GM12878 (cell line): ENCODE data around the gene CSH2. TPM values are rescaled to one million over a fixed set of nuclear protein-coding genes. Genes with fewer than 3 reads are reported as not detected.

Experiments used
- EED ChIP-seq: sonication (generic); IDR thresholded peaks from 2 replicates; pipeline ENCODE4 v1.6.1; 2016; ENCODE audit warnings: antibody characterized with exemption, low read depth
- ETV6 ChIP-seq, 2 experiments: fragments of 450-650 bp in 1 of 2; IDR thresholded peaks in 1 of 2; conservative IDR thresholded peaks in 1 of 2; 2 replicates each; pipeline ENCODE4 v1.6.1; 2014; ENCODE audit warnings: antibody characterized with exemption in 1 of 2, borderline replicate concordance in 1 of 2, low read depth in 1 of 2, mild to moderate bottlenecking in 1 of 2, moderate library complexity in 1 of 2
- FOS ChIP-seq: IDR thresholded peaks from 3 replicates; pipeline ENCODE4 v1.6.1; 2011; ENCODE audit warnings: borderline replicate concordance; ENCODE audit not compliant: insufficient read length; ENCODE audit errors: extremely low read depth
- JUNB ChIP-seq: IDR thresholded peaks from 2 replicates; pipeline ENCODE4 v1.6.1; 2016; ENCODE audit warnings: antibody characterized with exemption, mild to moderate bottlenecking
- KLF5 ChIP-seq: fragments of 450-650 bp; IDR thresholded peaks from 2 replicates; pipeline ENCODE4 v1.6.1; 2014; ENCODE audit warnings: mild to moderate bottlenecking; ENCODE audit not compliant: partially characterized antibody
- LARP7 ChIP-seq: fragments of 450-650 bp; IDR thresholded peaks from 2 replicates; pipeline ENCODE4 v1.6.1; 2017; ENCODE audit warnings: mild to moderate bottlenecking
- NFYB ChIP-seq: IDR thresholded peaks from 2 replicates; pipeline ENCODE4 v1.6.1; 2011; ENCODE audit warnings: low read depth, mild to moderate bottlenecking, low read length, improper control_type of control experiment, moderate library complexity; ENCODE audit not compliant: insufficient read depth
- POLR2AphosphoS5 ChIP-seq: IDR thresholded peaks from 2 replicates; pipeline ENCODE4 v1.6.1; 2011; ENCODE audit warnings: mild to moderate bottlenecking, low read length, inconsistent platforms
- RAD21 ChIP-seq: IDR thresholded peaks from 2 replicates; pipeline ENCODE4 v1.6.1; 2011; ENCODE audit warnings: mild to moderate bottlenecking, low read depth, low read length, moderate library complexity; ENCODE audit not compliant: insufficient read depth
- SPI1 ChIP-seq: IDR thresholded peaks from 2 replicates; pipeline ENCODE4 v1.6.1; 2011; ENCODE audit warnings: low read depth, mild to moderate bottlenecking, low read length, moderate library complexity, borderline replicate concordance; ENCODE audit not compliant: insufficient read depth
- SREBF1 ChIP-seq: IDR thresholded peaks from 2 replicates; pipeline ENCODE4 v1.6.1; 2012; ENCODE audit warnings: mild to moderate bottlenecking, low read length
- ZNF384 ChIP-seq: IDR thresholded peaks from 2 replicates; pipeline ENCODE4 v1.6.1; 2012; ENCODE audit warnings: low read depth, mild to moderate bottlenecking, low read length, improper control_type of control experiment, borderline replicate concordance
- polyA plus RNA-seq, 11 experiments: library from polyadenylated mRNA; depleted of rRNA in 4 of 11; unstranded in 6 of 11; stranded (reverse) in 5 of 11; fragments of >200 nt; fragmentation: Nextera tagmentation in 4 of 11; fragmentation: Illumina TruSeq in 1 of 11; extraction: Ambion mirVana in 4 of 11; extraction: Trizol in 1 of 11; gene quantifications; 1 replicate in 1 of 11; 2 replicates in 10 of 11; pipeline versions ENCODE4 v1.2.1 to v1.2.3, GENCODE V29; 2011 to 2016; ENCODE audit warnings: inconsistent platforms in 2 of 11, missing spikeins in 2 of 11, low read depth in 1 of 11
- total RNA-seq, 4 experiments: library from RNA; depleted of rRNA in 3 of 4; stranded (reverse); fragments of >200 nt in 3 of 4; fragmentation: Illumina TruSeq in 1 of 4; extraction: Trizol in 1 of 4; gene quantifications; 2 replicates each; pipeline versions ENCODE4 v1.2.1 to v1.2.3, GENCODE V29; 2013 to 2021
- TF ChIP-seq, protein P1 (sequence below): fragments of 450-650 bp; IDR thresholded peaks from 2 replicates; pipeline ENCODE4 v1.6.1; 2017; ENCODE audit warnings: mild to moderate bottlenecking, moderate library complexity
- TF ChIP-seq, protein P2 (sequence below): fragments of 450-650 bp; formaldehyde crosslinking; IDR thresholded peaks from 2 replicates; pipeline ENCODE4 v1.5.0; 2022; ENCODE audit warnings: mild to moderate bottlenecking, missing genetic modification characterization
- TF ChIP-seq, protein P3 (sequence below): IDR thresholded peaks from 2 replicates; pipeline ENCODE4 v1.6.1; 2012; ENCODE audit warnings: low read depth, low read length, improper control_type of control experiment
- TF ChIP-seq, protein P4 (sequence below): IDR thresholded peaks from 2 replicates; pipeline ENCODE4 v1.6.1; 2011; ENCODE audit warnings: borderline replicate concordance, low read depth, mild to moderate bottlenecking, moderate library complexity, mixed read lengths, low read length; ENCODE audit not compliant: insufficient read depth; ENCODE audit errors: extremely low read length

The CSH2 gene
- total and polyA plus RNA-seq, 10 of the 15 experiments (the other 5 are each of a cell fraction or from before 2014, with no cell fraction given): not detected

DNA sequence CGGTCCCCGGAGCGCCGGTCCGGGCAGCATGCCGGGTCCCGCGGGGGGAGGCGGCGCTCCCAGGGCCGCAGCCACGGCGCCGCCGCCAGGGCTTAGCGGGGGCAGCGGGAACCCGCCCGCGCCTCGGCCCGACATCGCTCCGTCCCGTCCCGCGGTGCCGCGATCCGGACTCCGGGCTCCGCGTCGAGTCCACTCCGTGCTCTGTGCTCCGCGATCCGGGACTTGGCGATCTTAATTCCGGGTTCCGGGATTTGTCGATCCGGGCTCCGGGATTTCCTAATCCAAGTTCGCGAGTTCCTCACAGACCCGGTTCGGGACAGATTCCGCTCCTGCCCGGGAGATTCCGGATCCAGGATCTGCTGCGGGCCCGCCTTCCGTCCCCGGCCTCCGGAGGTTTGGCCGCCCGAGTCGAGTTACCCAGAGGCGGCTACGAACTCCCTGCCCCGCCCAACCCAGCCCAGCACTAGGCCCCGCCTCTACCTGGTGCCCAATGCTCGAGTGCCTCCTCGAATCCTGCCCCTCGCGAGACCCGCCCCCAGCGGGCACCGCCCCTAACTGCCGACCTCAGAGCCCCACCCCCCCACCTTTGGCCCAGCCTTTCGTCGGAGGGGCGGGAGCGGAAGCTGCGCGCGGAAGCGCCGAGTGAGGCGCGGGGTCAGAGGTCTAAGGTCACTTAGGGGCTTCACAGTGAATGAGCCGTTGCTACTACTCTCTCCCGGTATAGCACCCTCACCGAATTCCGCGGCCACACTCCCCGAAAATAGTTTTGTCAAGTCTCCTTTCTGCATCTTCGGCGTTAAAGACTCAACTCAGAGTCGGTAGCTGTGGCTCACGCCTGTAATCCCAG, 30.7 kb downstream of the CSH2 start, which contains the start of gene SMARCD2 (continued):
- TF ChIP-seq POLR2AphosphoS5 (peak; percentile 85), EED (peak; percentile 74), SPI1 (no peak; the same call in 1 of the 2 replicates), ZNF384 (no peak), KLF5 (peak; percentile 94), JUNB (peak; percentile 13; the same call in 1 of the 2 replicates), SREBF1 (peak; percentile 95), NFYB (no peak), FOS (no peak), RAD21 (no peak), ETV6 (conservative IDR thresholded peaks at IDR 0.05 in 1 of 2, IDR thresholded peaks at IDR 0.05 in 1 of 2; ENCODE audit: borderline replicate concordance in 1 of 2, low read depth in 1 of 2) (peak in 1 of 2 experiments; percentile 61; a peak in 2 of 4 replicates), LARP7 (peak; percentile 100)
- TF ChIP-seq, protein P1, sequence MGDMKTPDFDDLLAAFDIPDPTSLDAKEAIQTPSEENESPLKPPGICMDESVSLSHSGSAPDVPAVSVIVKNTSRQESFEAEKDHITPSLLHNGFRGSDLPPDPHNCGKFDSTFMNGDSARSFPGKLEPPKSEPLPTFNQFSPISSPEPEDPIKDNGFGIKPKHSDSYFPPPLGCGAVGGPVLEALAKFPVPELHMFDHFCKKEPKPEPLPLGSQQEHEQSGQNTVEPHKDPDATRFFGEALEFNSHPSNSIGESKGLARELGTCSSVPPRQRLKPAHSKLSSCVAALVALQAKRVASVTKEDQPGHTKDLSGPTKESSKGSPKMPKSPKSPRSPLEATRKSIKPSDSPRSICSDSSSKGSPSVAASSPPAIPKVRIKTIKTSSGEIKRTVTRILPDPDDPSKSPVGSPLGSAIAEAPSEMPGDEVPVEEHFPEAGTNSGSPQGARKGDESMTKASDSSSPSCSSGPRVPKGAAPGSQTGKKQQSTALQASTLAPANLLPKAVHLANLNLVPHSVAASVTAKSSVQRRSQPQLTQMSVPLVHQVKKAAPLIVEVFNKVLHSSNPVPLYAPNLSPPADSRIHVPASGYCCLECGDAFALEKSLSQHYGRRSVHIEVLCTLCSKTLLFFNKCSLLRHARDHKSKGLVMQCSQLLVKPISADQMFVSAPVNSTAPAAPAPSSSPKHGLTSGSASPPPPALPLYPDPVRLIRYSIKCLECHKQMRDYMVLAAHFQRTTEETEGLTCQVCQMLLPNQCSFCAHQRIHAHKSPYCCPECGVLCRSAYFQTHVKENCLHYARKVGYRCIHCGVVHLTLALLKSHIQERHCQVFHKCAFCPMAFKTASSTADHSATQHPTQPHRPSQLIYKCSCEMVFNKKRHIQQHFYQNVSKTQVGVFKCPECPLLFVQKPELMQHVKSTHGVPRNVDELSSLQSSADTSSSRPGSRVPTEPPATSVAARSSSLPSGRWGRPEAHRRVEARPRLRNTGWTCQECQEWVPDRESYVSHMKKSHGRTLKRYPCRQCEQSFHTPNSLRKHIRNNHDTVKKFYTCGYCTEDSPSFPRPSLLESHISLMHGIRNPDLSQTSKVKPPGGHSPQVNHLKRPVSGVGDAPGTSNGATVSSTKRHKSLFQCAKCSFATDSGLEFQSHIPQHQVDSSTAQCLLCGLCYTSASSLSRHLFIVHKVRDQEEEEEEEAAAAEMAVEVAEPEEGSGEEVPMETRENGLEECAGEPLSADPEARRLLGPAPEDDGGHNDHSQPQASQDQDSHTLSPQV: no peak; the same call in 1 of the 2 replicates
- TF ChIP-seq, protein P2, sequence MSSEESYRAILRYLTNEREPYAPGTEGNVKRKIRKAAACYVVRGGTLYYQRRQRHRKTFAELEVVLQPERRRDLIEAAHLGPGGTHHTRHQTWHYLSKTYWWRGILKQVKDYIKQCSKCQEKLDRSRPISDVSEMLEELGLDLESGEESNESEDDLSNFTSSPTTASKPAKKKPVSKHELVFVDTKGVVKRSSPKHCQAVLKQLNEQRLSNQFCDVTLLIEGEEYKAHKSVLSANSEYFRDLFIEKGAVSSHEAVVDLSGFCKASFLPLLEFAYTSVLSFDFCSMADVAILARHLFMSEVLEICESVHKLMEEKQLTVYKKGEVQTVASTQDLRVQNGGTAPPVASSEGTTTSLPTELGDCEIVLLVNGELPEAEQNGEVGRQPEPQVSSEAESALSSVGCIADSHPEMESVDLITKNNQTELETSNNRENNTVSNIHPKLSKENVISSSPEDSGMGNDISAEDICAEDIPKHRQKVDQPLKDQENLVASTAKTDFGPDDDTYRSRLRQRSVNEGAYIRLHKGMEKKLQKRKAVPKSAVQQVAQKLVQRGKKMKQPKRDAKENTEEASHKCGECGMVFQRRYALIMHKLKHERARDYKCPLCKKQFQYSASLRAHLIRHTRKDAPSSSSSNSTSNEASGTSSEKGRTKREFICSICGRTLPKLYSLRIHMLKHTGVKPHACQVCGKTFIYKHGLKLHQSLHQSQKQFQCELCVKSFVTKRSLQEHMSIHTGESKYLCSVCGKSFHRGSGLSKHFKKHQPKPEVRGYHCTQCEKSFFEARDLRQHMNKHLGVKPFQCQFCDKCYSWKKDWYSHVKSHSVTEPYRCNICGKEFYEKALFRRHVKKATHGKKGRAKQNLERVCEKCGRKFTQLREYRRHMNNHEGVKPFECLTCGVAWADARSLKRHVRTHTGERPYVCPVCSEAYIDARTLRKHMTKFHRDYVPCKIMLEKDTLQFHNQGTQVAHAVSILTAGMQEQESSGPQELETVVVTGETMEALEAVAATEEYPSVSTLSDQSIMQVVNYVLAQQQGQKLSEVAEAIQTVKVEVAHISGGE (CRISPR knock-in tag): peak; percentile 66
- TF ChIP-seq, protein P3, sequence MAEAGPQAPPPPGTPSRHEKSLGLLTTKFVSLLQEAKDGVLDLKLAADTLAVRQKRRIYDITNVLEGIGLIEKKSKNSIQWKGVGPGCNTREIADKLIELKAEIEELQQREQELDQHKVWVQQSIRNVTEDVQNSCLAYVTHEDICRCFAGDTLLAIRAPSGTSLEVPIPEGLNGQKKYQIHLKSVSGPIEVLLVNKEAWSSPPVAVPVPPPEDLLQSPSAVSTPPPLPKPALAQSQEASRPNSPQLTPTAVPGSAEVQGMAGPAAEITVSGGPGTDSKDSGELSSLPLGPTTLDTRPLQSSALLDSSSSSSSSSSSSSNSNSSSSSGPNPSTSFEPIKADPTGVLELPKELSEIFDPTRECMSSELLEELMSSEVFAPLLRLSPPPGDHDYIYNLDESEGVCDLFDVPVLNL: no peak
- TF ChIP-seq, protein P4, sequence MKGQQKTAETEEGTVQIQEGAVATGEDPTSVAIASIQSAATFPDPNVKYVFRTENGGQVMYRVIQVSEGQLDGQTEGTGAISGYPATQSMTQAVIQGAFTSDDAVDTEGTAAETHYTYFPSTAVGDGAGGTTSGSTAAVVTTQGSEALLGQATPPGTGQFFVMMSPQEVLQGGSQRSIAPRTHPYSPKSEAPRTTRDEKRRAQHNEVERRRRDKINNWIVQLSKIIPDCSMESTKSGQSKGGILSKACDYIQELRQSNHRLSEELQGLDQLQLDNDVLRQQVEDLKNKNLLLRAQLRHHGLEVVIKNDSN: no peak
